Dedifferentiated amniotic fluid mesenchymal stem cell (primary cell): ENCODE results near the gene SLC26A8.
"Not testable (repeated sequence)": the region's sequence is repeated elsewhere in the genome, so short reads cannot be mapped to it uniquely, and the experiment has no call there.

ENCODE experiments used
- DNase-seq: peaks from one replicate; pipeline ENCODE4 v3.0.0-alpha.2; 2016; ENCODE audit errors: extremely low spot score

SLC26A8 gene

GRCh38 chr6:36015666-36016065 is 8.8 kb downstream of the SLC26A8 start:
- no peak for DNase-seq

DNA sequence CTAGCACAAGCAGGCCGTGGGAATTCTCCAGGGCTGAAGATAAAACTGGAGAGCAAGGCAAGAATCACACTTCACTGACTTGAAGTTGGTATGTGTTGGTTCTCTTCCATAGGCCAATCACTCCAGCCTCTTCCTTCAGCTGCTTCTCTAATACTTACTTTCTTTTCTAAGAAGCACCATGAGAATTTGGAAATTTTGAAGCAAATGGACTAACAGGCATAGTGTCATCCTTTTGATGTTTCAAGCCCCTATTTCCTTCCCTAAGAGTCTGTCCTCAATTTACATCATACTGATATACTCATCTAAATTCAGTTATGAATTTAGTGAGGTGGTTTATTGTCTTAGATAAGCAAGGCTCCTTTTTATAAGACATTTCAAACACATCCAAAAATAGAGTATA is 24.0 kb downstream of the SLC26A8 start:
- no peak for DNase-seq

DNA sequence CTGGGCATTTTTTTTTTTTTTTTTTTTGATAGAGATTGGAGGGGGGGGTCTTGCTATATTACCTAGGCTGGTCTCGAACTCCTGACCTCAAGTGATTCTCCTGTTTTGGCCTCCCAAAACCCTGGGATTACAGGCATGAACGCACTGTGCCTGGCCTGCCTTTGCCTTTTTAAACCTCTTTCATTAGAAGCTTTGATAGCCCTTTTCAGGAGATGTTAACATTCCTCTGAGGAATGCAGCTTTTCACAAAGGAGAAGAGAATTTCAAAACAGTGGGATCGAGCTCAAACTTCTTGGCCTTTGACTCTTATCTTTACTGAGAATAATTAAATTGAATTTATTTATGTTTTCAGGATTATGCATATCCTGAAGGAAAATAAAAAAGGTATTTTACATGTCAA is 31.3 kb downstream of the SLC26A8 start:
- no peak for DNase-seq

DNA sequence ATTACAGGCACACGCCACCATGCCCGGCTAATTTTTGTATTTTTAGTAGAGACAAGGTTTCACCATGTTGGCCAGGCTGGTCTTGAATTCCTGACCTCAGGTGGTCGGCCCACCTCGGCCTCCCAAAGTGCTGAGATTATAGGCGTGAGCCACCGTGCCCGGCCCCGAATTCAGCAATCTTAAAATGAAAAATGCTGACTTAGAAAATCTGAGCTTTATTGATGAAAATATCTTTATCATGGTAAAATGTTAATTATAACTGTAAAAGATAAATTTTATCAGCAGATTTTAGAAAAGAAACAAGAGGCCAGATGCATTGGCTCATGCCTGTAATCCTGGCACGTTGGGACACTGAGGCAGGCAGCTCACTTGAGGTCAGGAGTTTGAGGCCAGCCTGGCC is 36.4 kb downstream of the SLC26A8 start:
- not testable (repeated sequence) for DNase-seq

DNA sequence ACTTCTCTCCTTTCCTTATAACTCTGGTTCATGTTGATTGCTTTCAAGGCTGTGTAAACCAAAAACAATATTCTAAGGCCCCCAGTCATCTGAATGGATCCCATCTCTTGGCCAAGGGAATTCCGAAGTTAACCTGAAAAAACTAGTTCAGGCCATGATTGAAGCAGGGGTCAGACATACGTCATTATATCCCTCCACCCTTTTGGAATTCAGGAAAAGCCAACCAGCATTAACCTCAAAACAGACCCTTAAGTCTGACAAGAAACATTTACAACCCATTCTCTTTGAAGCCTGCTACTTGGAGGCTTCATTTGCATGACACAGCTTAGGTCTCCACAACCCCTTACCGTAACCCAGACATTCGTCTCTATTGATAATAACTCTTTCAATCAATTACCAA is 39.7 kb downstream of the SLC26A8 start:
- no peak for DNase-seq

- no peak for DNase-seq
These were observed 43.3 kb downstream of the SLC26A8 start for GRCh38 chr6:35980991-35981645.

GRCh38 chr6:35980126-35980525 is 44.3 kb downstream of the SLC26A8 start:
- not testable (repeated sequence) for DNase-seq

GRCh38 chr6:35977308-35977707 is 47.1 kb downstream of the SLC26A8 start:
- DNase-seq = no peak

DNA sequence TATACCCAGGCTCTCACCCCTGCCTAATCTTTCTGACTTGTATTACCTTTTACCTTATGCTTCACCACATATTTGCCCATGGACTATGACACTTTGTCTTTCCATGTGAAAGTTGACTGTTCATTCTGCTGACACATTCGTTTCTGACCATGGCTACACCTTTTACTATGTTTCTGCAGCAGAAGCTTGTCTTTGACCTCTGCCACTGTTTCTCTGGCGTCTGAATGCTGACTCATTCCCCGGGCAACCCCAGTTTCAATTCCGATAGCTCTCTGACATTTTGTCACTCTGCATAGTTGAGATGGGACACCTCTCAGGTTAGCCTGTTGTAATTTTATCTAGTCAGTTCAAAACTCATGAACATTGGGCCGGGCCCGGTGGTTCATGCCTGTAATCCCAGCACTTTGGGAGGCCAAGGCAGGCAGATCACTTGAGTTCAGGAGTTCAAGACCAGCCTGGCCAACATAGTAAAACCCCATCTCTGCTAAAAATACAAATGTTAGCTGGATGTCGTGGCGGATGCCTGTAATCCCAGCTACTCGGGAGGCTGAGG is 50.7 kb downstream of the SLC26A8 start:
- no peak for DNase-seq

- no peak for DNase-seq
These were observed 51.7 kb downstream of the SLC26A8 start for GRCh38 chr6:35972471-35973367.

GRCh38 chr6:35970181-35970580 is 54.3 kb downstream of the SLC26A8 start:
- DNase-seq = no peak

DNA sequence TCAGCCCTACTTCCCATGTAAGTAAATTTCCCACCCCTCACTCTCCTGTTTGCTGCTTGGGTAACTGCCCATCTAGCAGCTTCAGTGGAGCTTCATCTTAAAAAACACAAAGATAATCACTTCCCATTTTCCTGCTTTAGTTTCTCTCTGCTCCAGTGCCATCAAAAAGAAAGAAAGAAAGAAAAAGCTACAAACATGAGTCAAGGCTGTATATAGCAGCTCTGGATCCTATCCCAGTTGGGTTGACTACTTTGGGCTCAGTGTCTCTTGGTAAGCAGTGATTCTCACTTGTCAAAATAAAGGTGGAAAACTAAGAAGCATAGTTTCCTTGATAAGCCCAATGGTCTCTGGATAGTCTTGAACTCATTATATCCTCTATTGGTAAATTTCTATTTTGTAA is 54.8 kb downstream of the SLC26A8 start:
- no peak for DNase-seq

DNA sequence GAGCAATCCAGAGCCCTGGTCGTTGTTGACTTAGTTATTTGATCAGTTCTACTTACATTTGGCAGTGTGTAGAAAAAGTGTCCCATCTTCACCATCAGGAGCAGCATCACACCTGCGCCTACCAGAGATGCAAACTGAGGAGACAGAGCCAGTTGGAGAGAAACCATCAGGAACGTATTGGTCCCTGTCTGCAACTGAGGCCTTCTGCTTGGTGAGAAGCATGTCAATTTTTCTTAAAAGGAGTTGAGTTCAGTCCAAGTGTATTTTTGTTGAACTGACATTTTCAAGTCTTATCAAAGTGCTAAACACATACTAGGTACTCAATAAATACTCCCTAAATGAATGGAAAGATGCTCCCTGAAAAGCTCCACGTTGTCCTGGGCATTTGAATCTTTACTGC is 55.6 kb downstream of the SLC26A8 start:
- no peak for DNase-seq

DNA sequence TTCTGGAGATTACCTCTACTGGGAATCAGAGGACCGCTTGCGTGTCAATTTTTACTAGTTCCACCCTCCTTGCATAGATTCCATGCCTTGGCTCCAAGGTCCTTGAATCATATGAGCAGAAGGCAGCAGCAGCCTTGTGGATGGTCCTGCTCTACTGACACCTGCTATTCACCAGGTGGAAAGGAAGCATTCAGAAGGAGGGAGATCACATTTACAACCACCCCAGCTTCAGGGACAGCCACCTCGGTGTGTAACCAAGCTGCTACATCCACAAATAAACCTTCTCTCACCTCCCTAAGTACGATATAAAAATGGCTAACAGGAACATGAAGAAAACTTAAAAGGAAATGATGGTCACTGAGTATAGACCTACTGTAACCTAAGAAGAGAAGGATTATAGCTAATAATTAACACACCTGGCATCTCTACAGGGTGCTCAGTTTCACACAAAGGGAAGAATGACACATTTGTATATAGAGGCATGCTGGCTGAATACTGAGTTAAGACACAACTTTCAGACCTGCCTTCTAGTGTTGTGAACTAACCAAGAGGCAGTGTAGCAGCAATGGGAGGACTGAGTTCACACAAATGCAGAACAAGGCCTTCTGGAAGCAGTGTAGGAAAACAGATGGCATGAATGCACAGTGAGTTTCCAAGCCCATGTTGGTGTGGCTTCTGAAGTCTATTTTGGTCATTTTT is 57.2 kb downstream of the SLC26A8 start:
- DNase-seq = no peak

DNA sequence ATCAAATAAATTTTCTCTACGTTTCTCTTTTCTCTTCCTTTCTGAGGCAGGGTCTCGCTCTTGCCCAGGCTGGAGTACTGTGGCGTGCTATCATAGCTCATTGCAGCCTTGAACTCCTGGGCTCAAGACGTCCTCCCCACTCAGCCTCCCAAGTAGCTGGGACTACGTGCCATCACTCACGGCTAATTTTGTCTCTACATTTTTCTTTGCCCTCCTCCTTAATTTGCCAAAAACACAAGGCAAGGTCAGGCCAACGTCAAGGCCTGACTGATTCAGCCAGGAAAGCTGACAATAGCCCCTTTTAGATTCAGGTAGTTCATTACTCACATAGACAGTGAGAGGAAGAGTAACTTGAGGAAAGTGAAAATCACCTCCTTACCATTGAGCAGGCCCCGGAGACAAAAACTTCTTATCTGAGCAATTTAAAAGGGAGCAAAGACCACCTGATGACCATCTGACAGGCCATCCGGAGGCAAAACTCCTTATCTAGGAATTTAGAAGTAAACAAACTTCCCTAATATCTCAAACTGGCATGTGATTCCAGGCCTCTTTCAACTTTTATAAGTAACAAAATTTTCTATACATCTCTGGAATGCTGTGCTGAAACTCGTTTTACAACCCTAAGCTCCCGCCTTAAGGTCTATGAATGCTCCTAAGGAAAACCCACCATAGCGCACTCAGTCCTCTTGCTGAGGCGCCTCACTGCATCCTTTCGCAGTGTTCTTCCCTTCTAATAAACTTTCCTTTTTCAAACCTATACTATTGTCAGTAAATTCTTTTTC is 61.5 kb downstream of the SLC26A8 start:
- DNase-seq = no peak

- no peak for DNase-seq
These were observed 64.3 kb downstream of the SLC26A8 start for GRCh38 chr6:35960187-35960586.

DNA sequence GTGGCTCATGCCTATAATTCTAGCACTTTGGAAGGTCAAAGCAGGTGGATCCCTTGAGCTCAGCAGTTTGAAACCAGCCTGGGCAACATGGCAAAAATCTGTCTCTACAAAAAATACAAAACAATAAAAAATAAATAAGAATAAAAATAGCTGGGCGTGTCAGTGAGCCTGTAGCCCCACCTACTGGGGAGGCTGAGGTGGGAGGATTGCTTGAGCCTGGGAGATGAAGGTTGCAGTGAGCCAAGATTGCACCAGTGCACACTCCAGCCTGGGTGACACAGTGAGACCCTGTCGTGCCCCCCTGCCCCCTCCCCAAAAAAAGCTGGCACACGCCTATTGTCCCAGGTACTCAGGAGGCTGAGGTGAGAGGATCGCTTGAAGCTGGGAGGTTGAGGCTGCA is 68.5 kb downstream of the SLC26A8 start:
- DNase-seq = no peak

DNA sequence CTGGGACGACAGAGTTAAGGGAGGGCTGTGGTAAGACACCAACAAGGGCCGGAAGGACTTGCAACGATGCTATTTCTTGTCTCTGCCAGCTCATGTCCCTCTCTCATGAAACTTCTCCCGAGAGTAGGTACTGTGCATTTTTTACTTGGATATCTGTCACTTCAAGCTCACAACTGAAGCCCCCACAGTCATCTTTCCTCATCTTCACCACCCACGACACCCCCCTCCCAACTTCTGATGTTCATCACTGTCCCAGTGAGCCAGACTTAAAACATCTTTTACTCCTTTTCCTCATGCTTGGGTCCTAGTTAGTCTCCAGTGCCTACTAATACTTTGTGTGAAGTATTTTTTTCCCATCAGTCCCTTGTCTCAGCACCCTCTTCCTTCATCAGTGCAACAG is 68.9 kb downstream of the SLC26A8 start:
- no peak for DNase-seq

DNA sequence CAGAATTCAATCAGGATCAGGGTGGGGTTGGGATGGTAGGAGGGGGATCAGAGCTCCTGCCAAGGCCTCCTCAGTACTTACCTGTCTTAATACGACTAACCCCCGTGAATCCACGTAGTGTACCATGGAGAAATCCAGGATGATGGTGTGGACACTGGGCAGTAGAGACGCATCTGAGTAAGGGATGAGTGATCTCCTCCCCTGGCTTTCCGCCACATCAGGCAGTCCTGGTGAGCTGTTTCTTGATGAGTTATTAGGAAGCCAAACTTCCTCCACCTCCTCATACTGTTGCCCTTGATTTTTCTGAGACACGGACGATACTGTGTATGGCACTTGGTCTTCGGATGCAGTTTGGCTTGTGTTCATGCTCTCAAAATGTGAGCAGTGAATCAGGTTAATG is 69.4 kb downstream of the SLC26A8 start:
- no peak for DNase-seq

DNA sequence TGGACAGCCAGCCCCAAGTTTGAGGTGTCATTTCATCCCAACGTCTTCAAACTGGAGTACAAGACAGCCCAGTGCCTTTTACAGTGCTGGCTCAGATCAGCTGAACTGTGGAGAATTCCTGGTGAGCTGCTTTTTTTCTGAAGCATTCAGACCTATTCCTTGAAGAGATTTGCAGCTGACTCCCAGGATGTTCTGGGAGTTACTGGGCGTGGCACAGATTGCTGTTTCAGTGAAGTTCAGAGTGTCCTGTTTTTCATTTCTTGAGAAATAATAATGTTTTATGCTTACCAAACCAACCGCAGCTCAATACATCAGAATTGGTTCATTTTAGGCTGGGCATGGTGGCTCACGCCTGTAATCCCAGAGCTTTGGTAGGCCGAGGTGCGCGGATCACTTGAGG is 70.1 kb downstream of the SLC26A8 start:
- DNase-seq = no peak

DNA sequence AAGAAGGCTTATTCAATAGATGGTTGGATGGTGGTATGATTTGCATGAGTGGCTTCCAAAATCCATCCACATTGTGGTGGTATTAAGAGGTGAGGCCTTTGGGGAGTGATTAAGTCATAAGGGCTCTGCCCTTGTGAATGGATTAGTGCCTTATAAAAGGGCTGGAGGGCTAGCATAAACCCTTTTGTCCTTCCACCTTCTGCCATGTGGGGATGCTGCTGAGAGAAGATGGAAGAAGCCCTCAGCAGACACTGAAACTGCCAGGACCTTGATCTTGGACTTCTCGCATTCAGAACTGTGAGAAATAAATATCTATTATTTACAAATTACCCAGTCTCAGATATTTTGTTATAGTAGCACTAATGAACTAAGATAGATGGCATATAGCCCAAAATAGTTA is 75.7 kb downstream of the SLC26A8 start:
- DNase-seq = no peak

- no peak for DNase-seq
These were observed 78.8 kb downstream of the SLC26A8 start for GRCh38 chr6:35945650-35946025.
